ENCODE data around the gene PDXP. TPM values are rescaled to one million over a fixed set of nuclear protein-coding genes. Genes with fewer than 3 reads are reported as not detected.

Gene PDXP
- total RNA-seq, 1 experiment from 2014 or later: 38.7 TPM

GRCh38 chr22:37628830-37629229, 29.7 kb upstream of the PDXP start:
- no peak for DNase-seq (ENCODE audit: low read depth)

GRCh38 chr22:37629928-37630327, 28.6 kb upstream of the PDXP start:
- DNase-seq (ENCODE audit: low read depth): no peak

- DNase-seq (ENCODE audit: low read depth): no peak
These were observed 27.6 kb upstream of the PDXP start for GRCh38 chr22:37630839-37631435.

GRCh38 chr22:37631448-37632173, 26.9 kb upstream of the PDXP start:
- DNase-seq (ENCODE audit: low read depth): no peak

- no peak for DNase-seq (ENCODE audit: low read depth)
These were observed 26.1 kb upstream of the PDXP start for GRCh38 chr22:37632174-37633088.

- no peak for DNase-seq (ENCODE audit: low read depth)
These were observed 25.4 kb upstream of the PDXP start for GRCh38 chr22:37633089-37633624.

- DNase-seq (ENCODE audit: low read depth): peak; percentile 88
These were observed 24.7 kb upstream of the PDXP start for GRCh38 chr22:37633625-37634416.

GRCh38 chr22:37634417-37634924, 24.1 kb upstream of the PDXP start:
- DNase-seq (ENCODE audit: low read depth): no peak

GRCh38 chr22:37635157-37635556, 23.4 kb upstream of the PDXP start:
- no peak for DNase-seq (ENCODE audit: low read depth)

- peak; percentile 97 for DNase-seq (ENCODE audit: low read depth)
These were observed 22.2 kb upstream of the PDXP start for GRCh38 chr22:37636186-37636948.

- no peak for DNase-seq (ENCODE audit: low read depth)
These were observed 21.6 kb upstream of the PDXP start for GRCh38 chr22:37636949-37637273.

- no peak for DNase-seq (ENCODE audit: low read depth)
These were observed 20.0 kb upstream of the PDXP start for GRCh38 chr22:37638391-37639069.

- no peak for DNase-seq (ENCODE audit: low read depth)
These were observed 19.3 kb upstream of the PDXP start, which contains the start of gene SH3BP1 for GRCh38 chr22:37639070-37639760. Gene SH3BP1 (plus strand): TSS chr22:37639669. CDS start chr22:37639788, 119 bp downstream.

GRCh38 chr22:37639771-37640590, 18.5 kb upstream of the PDXP start:
- DNase-seq (ENCODE audit: low read depth): no peak

- DNase-seq (ENCODE audit: low read depth): no peak
These were observed 17.6 kb upstream of the PDXP start for GRCh38 chr22:37640591-37641560.

GRCh38 chr22:37641561-37641949, 17.0 kb upstream of the PDXP start:
- DNase-seq (ENCODE audit: low read depth): no peak

Data from LHCN-M2 (cell line).